ENCODE measurements around the gene TMIE. TPM values are rescaled to one million over a fixed set of nuclear protein-coding genes. Genes with fewer than 3 reads are reported as not detected.
A peak's percentile ranks its signal among the peaks of the same experiment; 100 is the strongest.

TMIE gene
- total and polyA plus RNA-seq, 10 of the 15 experiments (the other 5 are each of a cell fraction or from before 2014, with no cell fraction given) = not detected

DNA sequence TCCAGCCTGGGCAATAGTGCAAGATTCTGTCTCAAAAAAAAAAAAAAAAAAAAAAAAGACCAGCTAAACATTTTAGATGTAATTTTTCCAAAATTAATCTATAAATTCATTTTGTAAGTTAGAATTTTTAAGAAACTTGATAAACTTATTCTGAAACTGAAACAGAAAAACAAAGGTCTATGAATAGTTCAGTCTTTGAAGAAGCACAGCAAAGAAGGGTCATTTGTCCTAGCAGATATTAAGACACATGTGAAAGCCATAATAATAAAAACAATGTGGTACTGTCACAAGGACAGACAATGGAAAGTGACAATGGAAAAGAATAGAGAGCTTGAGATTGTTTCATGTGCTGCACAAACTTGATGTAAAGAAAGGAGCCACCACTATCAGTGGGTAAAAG, 45.5 kb downstream of the TMIE start:
- BruUV-seq (replicated peaks) = no TSS peak
- ATAC-seq = no peak
- no peaks in the 10 kb centered on the region for H3K79me2 ChIP-seq (ENCODE audit: control insufficient read depth, insufficient read depth, low read length)
- FAIRE-seq = no peak
- no peak overlapping the region for H3K4me3 ChIP-seq
- H3K4me2 ChIP-seq (ENCODE audit: control insufficient read depth, insufficient read depth) = no peak overlapping the region
- H3K36me3 ChIP-seq (ENCODE audit: control insufficient read depth in 2 of 2, insufficient read depth in 2 of 2, low read length in 1 of 2) = no peaks in the 10 kb centered on the region
- ChIA-PET POLR2A (no interaction called here), RAD21 (ENCODE audit: unreplicated experiment) (no interaction called here), CTCF (interaction anchor here (0.7 kb wide), 1 partner anchor 258 kb away, joined by 3 read pairs; no protein-coding TSS in a partner anchor), SMC1A (ENCODE audit: uncharacterized antibody, unreplicated experiment) (interaction anchor here (0.6 to 1.1 kb wide), 2 partner anchors 149 to 737 kb away, joined by 3 read pairs; no protein-coding TSS in a partner anchor)
- H3K4me1 ChIP-seq (ENCODE audit: control insufficient read depth, insufficient read depth, low read length) = peaks cover 8% of the 10 kb centered on the region; the same call in 1 of the 2 replicates
- DNase-seq (ENCODE audit: low read depth, low spot score) = peak; percentile 8
- no peak overlapping the region for H3K9ac ChIP-seq (ENCODE audit: control insufficient read depth, insufficient read depth, low read length)
- H3K27me3 ChIP-seq (replicated peaks in 1 of 2; ENCODE audit: control insufficient read depth in 2 of 2, insufficient read depth in 2 of 2, low read length in 1 of 2) = no peaks in the 10 kb centered on the region
- no peak overlapping the region for H3K27ac ChIP-seq (ENCODE audit: control insufficient read depth, insufficient read depth)
- H2AFZ ChIP-seq (ENCODE audit: control insufficient read depth, low read depth, low read length) = no peak overlapping the region
- H4K20me1 ChIP-seq (ENCODE audit: control insufficient read depth, insufficient read depth) = no peaks in the 10 kb centered on the region
- TF ChIP-seq TCF12 (IDR thresholded peaks at IDR 0.05; ENCODE audit: low read depth, low read length) (no peak), BACH1 (IDR thresholded peaks at IDR 0.05; ENCODE audit: borderline replicate concordance) (no peak), HDAC2 (IDR thresholded peaks at IDR 0.05) (no peak), TBL1XR1 (IDR thresholded peaks at IDR 0.05; ENCODE audit: low read depth, low read length) (no peak), ZNF217 (IDR thresholded peaks at IDR 0.05) (no peak), LARP7 (IDR thresholded peaks at IDR 0.05) (no peak), CBFB (IDR thresholded peaks at IDR 0.05; ENCODE audit: low read depth) (no peak), MEF2A (IDR thresholded peaks at IDR 0.05; ENCODE audit: insufficient read depth, low read depth, low read length) (no peak)
- no peaks in the 10 kb centered on the region for H3K9me3 ChIP-seq (replicated peaks; ENCODE audit: control insufficient read depth, insufficient read depth, low read length)
- in situ Hi-C loops (cut with MboI) = no loop called here
- intact Hi-C loops (cut with micrococcal nuclease; ENCODE audit: unreplicated experiment) = no loop called here

DNA sequence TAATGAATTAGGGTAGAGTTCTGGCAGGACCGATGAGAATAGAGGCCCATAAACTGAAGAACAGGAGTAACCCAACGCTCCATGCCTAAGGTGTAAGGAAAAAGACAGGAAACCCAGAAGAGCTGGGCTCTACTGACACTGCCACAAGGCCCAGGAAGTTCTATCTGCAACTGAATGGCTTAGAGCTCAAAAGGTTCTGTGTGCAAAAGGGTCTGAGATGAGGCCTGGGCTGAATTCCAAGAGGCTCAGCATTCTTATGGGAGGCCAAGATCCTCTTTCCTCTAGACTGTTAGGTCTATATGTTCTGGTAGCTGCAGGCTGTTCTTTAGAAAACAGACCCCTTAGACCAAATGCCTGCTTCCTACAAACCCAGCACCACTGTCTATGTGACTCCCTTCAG, 47.0 kb downstream of the TMIE start:
- Histone ChIP-seq H4K20me1 (ENCODE audit: control insufficient read depth, insufficient read depth) (no peaks in the 10 kb centered on the region), H3K79me2 (ENCODE audit: control insufficient read depth, insufficient read depth, low read length) (no peaks in the 10 kb centered on the region), H3K27me3 (replicated peaks in 1 of 2; ENCODE audit: control insufficient read depth in 2 of 2, insufficient read depth in 2 of 2, low read length in 1 of 2) (no peaks in the 10 kb centered on the region), H2AFZ (ENCODE audit: control insufficient read depth, low read depth, low read length) (no peak overlapping the region), H3K9ac (ENCODE audit: control insufficient read depth, insufficient read depth, low read length) (no peak overlapping the region), H3K36me3 (ENCODE audit: control insufficient read depth in 2 of 2, insufficient read depth in 2 of 2, low read length in 1 of 2) (no peaks in the 10 kb centered on the region), H3K4me2 (ENCODE audit: control insufficient read depth, insufficient read depth) (no peak overlapping the region), H3K27ac (ENCODE audit: control insufficient read depth, insufficient read depth) (no peak overlapping the region), H3K4me3 (no peak overlapping the region), H3K4me1 (ENCODE audit: control insufficient read depth, insufficient read depth, low read length) (peaks cover 10% of the 10 kb centered on the region), H3K9me3 (replicated peaks; ENCODE audit: control insufficient read depth, insufficient read depth, low read length) (no peaks in the 10 kb centered on the region)
- no TSS peak for BruUV-seq (replicated peaks)
- no peak for FAIRE-seq
- 57% methylated on average over 2 of the region's 2 CpGs for WGBS (ENCODE audit: insufficient coverage, insufficient replicate concordance, low lambda C conversion rate, missing lambda C conversion rate)
- RAD21 ChIA-PET (ENCODE audit: unreplicated experiment) = no interaction called here
- SMC1A ChIA-PET (ENCODE audit: uncharacterized antibody, unreplicated experiment) = no interaction called here
- CTCF ChIA-PET = interaction anchor here (0.6 kb wide), 1 partner anchor 80 kb away, joined by 3 read pairs; no protein-coding TSS in a partner anchor
- DNase-seq (ENCODE audit: low read depth, low spot score) = no peak
- ATAC-seq = no peak
- intact Hi-C loops (cut with micrococcal nuclease; ENCODE audit: unreplicated experiment) = no loop called here
- no peak for TF ChIP-seq ESRRA (IDR thresholded peaks at IDR 0.05; ENCODE audit: low read length)
- TF ChIP-seq, protein P1, sequence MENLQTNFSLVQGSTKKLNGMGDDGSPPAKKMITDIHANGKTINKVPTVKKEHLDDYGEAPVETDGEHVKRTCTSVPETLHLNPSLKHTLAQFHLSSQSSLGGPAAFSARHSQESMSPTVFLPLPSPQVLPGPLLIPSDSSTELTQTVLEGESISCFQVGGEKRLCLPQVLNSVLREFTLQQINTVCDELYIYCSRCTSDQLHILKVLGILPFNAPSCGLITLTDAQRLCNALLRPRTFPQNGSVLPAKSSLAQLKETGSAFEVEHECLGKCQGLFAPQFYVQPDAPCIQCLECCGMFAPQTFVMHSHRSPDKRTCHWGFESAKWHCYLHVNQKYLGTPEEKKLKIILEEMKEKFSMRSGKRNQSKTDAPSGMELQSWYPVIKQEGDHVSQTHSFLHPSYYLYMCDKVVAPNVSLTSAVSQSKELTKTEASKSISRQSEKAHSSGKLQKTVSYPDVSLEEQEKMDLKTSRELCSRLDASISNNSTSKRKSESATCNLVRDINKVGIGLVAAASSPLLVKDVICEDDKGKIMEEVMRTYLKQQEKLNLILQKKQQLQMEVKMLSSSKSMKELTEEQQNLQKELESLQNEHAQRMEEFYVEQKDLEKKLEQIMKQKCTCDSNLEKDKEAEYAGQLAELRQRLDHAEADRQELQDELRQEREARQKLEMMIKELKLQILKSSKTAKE (IDR thresholded peaks at IDR 0.05; ENCODE audit: low read depth, poor library complexity, severe bottlenecking) = no peak
- in situ Hi-C loops (cut with MboI) = no loop called here
- POLR2A ChIA-PET = no interaction called here

Data from GM12878 (cell line).